Spinal cord (tissue), 10 donors: Measurements from ENCODE around the gene SLC5A9. TPM values are rescaled to one million over a fixed set of nuclear protein-coding genes. Genes with fewer than 3 reads are reported as not detected.

ENCODE experiments used
- DNase-seq, 6 donors: peaks; one replicate each; pipeline versions ENCODE4 v3.0.0 to v3.0.0-alpha.2; 2013 to 2015; ENCODE audit warnings: low spot score in 6 of 6, low read depth in 4 of 6
- H3K27ac ChIP-seq: one replicate; pipeline ENCODE4 v1.5.1; 2013; ENCODE audit warnings: low read depth, low read length, control low read depth
- H3K27me3 ChIP-seq: one replicate; pipeline ENCODE4 v1.6.1; 2013; ENCODE audit warnings: low read length; ENCODE audit not compliant: control insufficient read depth, insufficient read depth
- H3K36me3 ChIP-seq: one replicate; pipeline ENCODE4 v1.6.1; 2013; ENCODE audit warnings: low read length; ENCODE audit not compliant: control insufficient read depth, insufficient read depth
- H3K4me1 ChIP-seq: one replicate; pipeline ENCODE4 v1.6.1; 2013; ENCODE audit warnings: low read length; ENCODE audit not compliant: control insufficient read depth, insufficient read depth
- H3K4me3 ChIP-seq: one replicate; pipeline ENCODE4 v1.5.1; 2013; ENCODE audit warnings: low read depth, low read length, control low read depth
- H3K9me3 ChIP-seq: one replicate; pipeline ENCODE4 v1.6.1; 2013; ENCODE audit warnings: low read length; ENCODE audit not compliant: control insufficient read depth, insufficient read depth
- WGBS: methylation state at CpG from one replicate; pipeline ENCODE4 v1.1.5; 2013; ENCODE audit warnings: missing lambda C conversion rate; ENCODE audit not compliant: insufficient coverage; 5-methylcytosine and 5-hydroxymethylcytosine counted together
- polyA plus RNA-seq, 2 donors: library from polyadenylated mRNA; unstranded; fragments of 120-200 nt; gene quantifications; one replicate each; pipeline ENCODE4 v1.2.1, GENCODE V29; 2013; ENCODE audit not compliant: insufficient read length in 2 of 2
- total RNA-seq, 2 donors: library from RNA; depleted of rRNA in 1 of 2; stranded (reverse); fragments of 120-200 nt in 1 of 2; fragments of >200 nt in 1 of 2; gene quantifications; one replicate each; pipeline versions ENCODE4 v1.2.3 to v1.2.4, GENCODE V29; 2013 to 2014
- donor health status: healthy.

The SLC5A9 gene
- total and polyA plus RNA-seq, 4 donors = 0.10 to 2.4 (median 1.1) TPM

DNA sequence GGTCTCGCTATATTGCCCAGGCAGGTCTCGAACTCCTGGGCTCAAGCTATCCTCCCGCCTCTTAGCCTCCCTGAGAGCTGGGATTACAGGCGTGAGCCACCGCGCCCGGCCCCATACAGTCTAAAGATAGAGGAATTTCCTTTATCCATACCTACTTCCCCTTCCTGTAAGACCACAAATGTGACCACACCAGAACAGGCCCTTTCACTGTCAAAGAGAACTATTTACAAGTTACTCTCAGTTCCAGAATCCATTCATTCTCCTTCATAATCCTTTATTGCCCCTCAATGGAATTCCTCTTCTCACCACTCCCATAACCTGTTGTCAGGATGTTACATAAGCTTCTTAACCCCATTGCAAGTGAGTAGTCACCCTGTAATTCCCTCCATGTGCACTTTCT lies 26.3 kb upstream of the SLC5A9 start:
- DNase-seq = no peak
- Histone ChIP-seq H3K27ac (no peak overlapping the region), H3K4me1 (no peaks in the 10 kb centered on the region), H3K36me3 (no peaks in the 10 kb centered on the region), H3K9me3 (no peaks in the 10 kb centered on the region), H3K4me3 (no peak overlapping the region), H3K27me3 (peaks cover 5% of the 10 kb centered on the region)
- 91% methylated on average over 4 of the region's 7 CpGs for WGBS

DNA sequence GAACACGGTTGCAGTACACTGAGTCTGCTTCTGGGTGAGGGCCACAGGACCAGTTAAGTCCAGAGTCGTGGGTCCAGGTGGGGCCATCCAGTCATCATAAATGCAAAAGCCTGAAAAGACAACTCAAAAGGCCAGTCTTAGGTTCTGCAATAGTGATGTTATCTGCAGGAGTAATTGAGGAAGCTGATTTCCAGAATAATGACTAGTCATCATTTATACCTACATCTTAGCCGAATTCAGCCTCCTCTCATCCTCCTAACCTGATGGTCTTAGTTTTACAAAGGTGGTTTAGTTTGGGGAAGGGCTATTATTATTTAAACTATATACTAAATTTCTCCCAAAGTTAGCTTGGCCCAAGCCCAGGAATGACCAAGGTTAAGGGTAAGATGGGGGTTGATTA lies 23.5 kb upstream of the SLC5A9 start:
- Histone ChIP-seq H3K4me3 (no peak overlapping the region), H3K36me3 (no peaks in the 10 kb centered on the region), H3K27ac (no peak overlapping the region), H3K4me1 (no peaks in the 10 kb centered on the region), H3K27me3 (peaks cover 5% of the 10 kb centered on the region), H3K9me3 (no peaks in the 10 kb centered on the region)
- no peak for DNase-seq
- 91% methylated on average over 2 of the region's 3 CpGs for WGBS

DNA sequence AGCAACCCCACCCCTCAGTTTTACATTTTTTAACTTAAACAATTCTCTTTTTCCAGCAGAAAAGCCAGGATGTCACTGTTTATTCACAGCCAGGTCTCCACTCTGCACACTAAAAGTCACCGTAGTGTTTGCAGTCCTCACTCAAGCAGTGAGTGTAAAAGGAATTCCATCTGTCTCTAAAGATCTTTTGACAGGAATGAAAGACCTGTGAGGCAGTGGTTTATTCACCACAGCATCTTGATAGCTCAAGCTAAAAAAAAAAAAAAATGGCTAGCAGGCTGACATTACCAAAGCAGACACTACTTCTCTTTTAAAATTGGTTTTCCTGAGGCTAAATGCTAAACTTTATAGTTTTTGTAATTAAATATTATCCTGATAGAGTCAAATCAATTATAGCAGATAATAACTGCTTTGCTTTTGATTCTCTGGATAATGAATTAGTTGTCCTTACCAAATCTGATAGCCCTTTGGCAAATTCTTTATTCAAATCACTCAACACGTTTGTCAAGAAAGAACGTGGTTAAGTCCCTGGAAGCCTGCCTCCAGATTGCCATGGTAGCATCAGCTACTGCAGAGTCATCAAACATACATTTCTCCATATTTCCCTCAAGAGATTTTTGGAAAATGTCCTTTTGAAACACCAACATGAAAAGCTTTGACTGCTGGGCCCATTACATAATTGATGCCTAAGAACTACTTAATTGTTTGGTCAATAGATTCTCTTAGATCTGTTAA lies 22.2 kb upstream of the SLC5A9 start:
- peak in 2 of 6 donors; percentile 28 to 53 for DNase-seq
- Histone ChIP-seq H3K4me3 (no peak overlapping the region), H3K4me1 (no peaks in the 10 kb centered on the region), H3K36me3 (no peaks in the 10 kb centered on the region), H3K27me3 (peaks cover 5% of the 10 kb centered on the region), H3K9me3 (no peaks in the 10 kb centered on the region), H3K27ac (no peak overlapping the region)
- WGBS = 46% methylated on average over 2 of the region's 3 CpGs

DNA sequence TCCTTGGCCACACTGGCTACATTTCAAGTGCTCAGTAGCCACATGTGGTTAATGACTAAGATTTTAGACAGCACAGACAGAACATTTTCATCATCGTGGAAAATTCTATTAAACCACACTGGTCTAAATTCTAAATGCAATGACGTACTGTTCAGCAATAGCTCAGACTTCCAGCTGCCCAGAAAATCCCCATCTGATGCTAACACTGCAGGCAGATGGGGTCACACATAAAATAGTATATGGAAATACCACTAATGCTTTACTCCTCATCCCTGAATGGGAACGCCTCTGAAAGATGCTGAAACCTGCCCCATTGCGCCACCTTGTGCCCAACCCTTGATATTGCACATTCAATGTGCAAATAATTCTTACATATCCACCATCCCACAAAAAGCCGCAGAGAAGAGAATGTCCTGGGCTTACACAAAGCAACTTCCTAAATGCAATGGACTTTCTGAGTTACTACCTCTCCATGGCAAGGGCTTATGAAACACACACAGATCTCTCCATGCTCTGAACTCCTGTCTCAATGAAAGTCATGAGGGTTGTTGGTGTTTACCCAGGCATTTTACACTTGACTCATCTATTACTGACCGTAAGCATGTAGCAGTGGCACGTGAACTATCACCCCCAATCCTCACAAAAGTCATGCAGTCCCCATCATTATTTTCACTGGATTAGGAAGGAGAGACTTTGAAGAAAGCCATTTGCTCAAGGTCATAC lies 20.3 kb upstream of the SLC5A9 start:
- no peaks in the 10 kb centered on the region for H3K9me3 ChIP-seq
- H3K4me3 ChIP-seq = no peak overlapping the region

DNA sequence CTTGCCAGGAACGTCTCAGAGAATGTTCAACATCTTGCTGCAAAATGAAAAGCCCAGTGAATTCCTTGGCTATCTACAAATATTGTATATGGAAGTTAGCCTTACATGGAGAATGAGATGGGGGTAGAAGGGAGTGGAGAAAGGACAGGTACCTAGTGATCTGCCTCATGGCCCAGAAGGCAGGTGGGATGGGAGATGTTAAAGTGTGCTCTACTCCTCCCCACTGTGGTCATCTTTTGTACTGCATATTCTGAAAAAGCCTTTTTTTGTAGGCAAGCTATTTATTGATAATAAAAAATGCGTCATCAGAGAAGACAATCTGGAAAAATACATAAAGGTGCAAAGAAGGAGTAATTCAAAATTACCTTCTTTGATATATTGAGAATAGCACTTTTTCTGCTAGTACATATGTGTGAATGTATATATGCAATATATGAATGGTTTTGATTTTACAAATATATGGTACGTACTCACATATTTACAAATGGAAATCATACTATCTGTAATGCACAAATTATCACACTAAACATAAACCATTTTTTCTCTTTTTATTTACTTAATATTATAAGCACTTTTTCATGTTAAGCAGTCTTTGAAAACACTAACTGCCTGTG lies 19.1 kb upstream of the SLC5A9 start:
- no peak overlapping the region for H3K4me3 ChIP-seq
- peaks cover 5% of the 10 kb centered on the region for H3K27me3 ChIP-seq
- H3K9me3 ChIP-seq = no peaks in the 10 kb centered on the region
- WGBS = no CpG with 5 or more reads among the region's 3 CpGs
- DNase-seq = peak in 3 of 6 donors; percentile 22 to 77 (median 40)
- H3K36me3 ChIP-seq = no peaks in the 10 kb centered on the region
- H3K4me1 ChIP-seq = peaks cover 3% of the 10 kb centered on the region
- no peak overlapping the region for H3K27ac ChIP-seq

More for the DNA sequence above, 20.3 kb upstream of the SLC5A9 start:
- Histone ChIP-seq H3K4me1 (peaks cover 3% of the 10 kb centered on the region), H3K27me3 (peaks cover 5% of the 10 kb centered on the region), H3K27ac (no peak overlapping the region), H3K36me3 (no peaks in the 10 kb centered on the region)
- peak; percentile 44 to 93 (median 56) for DNase-seq
- WGBS = 30% methylated on average over 2 of the region's 7 CpGs

DNA sequence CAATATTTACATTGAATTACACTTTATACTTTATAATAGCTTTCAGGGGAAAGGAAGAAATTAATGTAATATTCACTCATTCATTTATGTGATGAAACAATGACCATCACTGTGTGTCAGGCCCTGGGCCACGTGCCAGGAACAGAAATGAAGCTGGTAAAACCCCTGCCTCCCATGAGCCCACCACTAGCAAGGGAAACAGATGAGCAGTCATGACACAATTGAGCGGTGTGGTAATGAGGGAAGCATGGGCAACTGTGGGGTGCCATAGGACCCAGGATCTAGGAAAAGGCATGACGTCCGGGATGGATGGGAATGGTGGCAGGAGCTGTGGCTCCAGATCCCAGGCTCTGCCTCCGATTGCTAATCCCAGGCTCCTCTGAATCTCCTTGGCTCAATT lies 17.0 kb upstream of the SLC5A9 start:
- no peak overlapping the region for H3K4me3 ChIP-seq
- H3K27ac ChIP-seq = no peak overlapping the region
- DNase-seq = peak in 1 of 6 donors; percentile 12
- WGBS = 73% methylated on average over 4 of the region's 5 CpGs
- H3K36me3 ChIP-seq = no peaks in the 10 kb centered on the region
- peaks cover 3% of the 10 kb centered on the region for H3K4me1 ChIP-seq
- no peaks in the 10 kb centered on the region for H3K9me3 ChIP-seq
- H3K27me3 ChIP-seq = no peaks in the 10 kb centered on the region

DNA sequence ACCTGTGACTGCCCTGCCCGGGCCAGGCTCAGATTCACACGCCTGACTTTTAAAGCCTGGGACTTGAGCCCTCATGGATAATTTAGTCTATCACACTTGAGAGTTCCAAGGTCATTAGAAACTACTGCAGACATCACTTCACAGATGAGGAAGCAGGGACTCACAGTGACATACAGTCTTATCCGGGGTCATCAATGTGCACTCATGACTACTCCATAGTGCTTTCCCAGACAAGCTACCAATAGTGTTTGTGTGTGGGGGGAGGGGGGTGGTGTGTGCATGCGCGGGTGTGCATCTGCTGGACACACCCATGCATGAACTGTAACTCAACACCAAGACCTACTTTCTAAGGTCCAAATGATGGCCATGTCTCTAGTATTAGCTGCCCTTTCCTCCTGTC lies 16.1 kb upstream of the SLC5A9 start:
- Histone ChIP-seq H3K27me3 (no peaks in the 10 kb centered on the region), H3K36me3 (no peaks in the 10 kb centered on the region), H3K9me3 (no peaks in the 10 kb centered on the region), H3K4me3 (no peak overlapping the region), H3K27ac (no peak overlapping the region), H3K4me1 (peaks cover 3% of the 10 kb centered on the region)
- 100% methylated on average over 2 of the region's 5 CpGs for WGBS
- DNase-seq = no peak

DNA sequence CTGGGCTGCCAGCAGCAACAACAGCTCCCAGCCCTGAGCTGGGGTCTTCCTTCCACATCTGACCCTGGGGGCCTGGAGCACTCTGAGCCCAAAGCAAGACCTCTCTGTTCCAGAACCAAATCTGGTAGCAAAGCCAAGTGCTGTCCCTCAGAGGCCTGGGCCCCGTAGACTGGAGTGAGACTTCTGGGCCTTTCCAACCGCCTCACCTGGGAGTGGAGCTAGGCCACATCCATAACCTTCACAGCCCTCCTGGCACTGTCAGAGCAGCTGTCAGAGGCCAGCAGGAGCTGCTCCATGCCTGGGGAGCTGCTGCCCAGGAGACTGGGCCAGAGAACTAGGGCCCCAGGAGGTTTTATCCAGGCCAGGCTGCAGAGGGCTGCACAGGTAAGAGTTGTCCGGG lies 15.4 kb upstream of the SLC5A9 start:
- no peaks in the 10 kb centered on the region for H3K36me3 ChIP-seq
- WGBS = 70% methylated on average over 3 of the region's 3 CpGs
- H3K9me3 ChIP-seq = no peaks in the 10 kb centered on the region
- no peak for DNase-seq
- H3K4me3 ChIP-seq = no peak overlapping the region
- H3K27ac ChIP-seq = no peak overlapping the region
- no peaks in the 10 kb centered on the region for H3K27me3 ChIP-seq
- H3K4me1 ChIP-seq = peaks cover 3% of the 10 kb centered on the region

DNA sequence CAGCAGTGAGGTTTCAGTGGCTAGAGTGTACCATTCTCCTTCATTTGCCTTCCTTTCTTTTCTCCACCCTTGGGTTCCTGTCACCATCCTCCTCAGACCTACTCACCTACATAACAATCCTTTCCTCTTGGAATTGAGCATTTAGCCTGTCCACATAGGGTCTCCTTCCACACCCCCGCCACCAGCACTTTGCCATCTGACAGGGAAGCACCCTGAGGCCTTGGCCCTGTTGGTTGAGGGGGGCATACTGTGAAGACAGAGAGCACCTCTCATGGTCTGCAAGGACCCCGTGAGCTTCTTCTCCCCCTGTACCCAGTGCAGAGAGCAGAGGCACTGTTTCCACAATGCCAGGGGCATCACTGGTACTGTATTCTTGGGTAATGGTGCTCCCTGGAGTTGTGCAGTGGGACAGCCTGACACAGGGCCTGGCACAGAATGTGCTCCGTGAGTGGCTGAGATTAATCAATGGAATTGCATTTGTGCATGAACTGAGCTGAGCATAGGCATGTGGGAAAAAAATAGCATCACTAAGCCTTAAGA lies 14.9 kb upstream of the SLC5A9 start:
- Histone ChIP-seq H3K4me3 (no peak overlapping the region), H3K27me3 (no peaks in the 10 kb centered on the region), H3K27ac (no peak overlapping the region), H3K36me3 (no peaks in the 10 kb centered on the region), H3K9me3 (no peaks in the 10 kb centered on the region), H3K4me1 (peaks cover 3% of the 10 kb centered on the region)
- no peak for DNase-seq
- 56% methylated on average over 2 of the region's 3 CpGs for WGBS
